K562 (cell line): Measurements from ENCODE around the gene IFFO2. TPM values are rescaled to one million over a fixed set of nuclear protein-coding genes. Genes with fewer than 3 reads are reported as not detected.

Source experiments
- ATAC-seq: fragments of 200-7000 bp; cut with Tn5 transposase; 3 replicates; pipeline ENCODE4 v1.9.1; 2020; ENCODE audit warnings: moderate library complexity
- BruUV-seq: library from RNA; stranded (reverse); fragments of 400-500 nt; replicated peaks from 2 replicates; lab custom pipeline; 2021; lab: Mats Ljungman, UMichigan
- CTCF ChIA-PET: fragments of 300-600 bp; formaldehyde crosslinking; extraction: SDS; loops from one replicate; lab custom pipeline; 2021; ENCODE audit warnings: low intra/inter-chr PET ratio; lab: Yijun Ruan, JAX
- POLR2A ChIA-PET: fragments of 300-600, 350-650 bp; sonication (Branson Sonifier 250); formaldehyde crosslinking; extraction: SDS; loops from one replicate; lab custom pipeline; 2021; ENCODE audit warnings: antibody characterized with exemption, inconsistent platforms; lab: Yijun Ruan, JAX
- DNase-seq, 4 experiments: peaks; one replicate each; pipeline versions ENCODE4 v3.0.0 to v3.0.0-alpha.2; 2011 to 2018; ENCODE audit warnings: low spot score in 3 of 4, mixed read lengths in 3 of 4; ENCODE audit errors: extremely low read depth in 1 of 4
- FAIRE-seq: peaks from 2 replicates; lab custom pipeline; 2011; peaks lifted over from hg19 to GRCh38; lab: Jason Lieb, UNC
- H2AFZ ChIP-seq: 2 replicates; pipeline ENCODE4 v1.6.0; 2011; ENCODE audit warnings: low read depth, low read length, control low read depth, inconsistent platforms
- H3K27ac ChIP-seq: fragments of 200-600 bp; 3 replicates; pipeline ENCODE4 v1.8.0; 2011; ENCODE audit warnings: low read depth, mild to moderate bottlenecking, control low read depth, inconsistent platforms, low read length, moderate library complexity, mixed read lengths; ENCODE audit errors: extremely low read depth
- H3K27me3 ChIP-seq, 2 experiments: fragments of 300-600 bp in 1 of 2; 2 replicates in 1 of 2; 3 replicates in 1 of 2; pipeline versions ENCODE4 v1.6.0 to v1.8.0; 2011; ENCODE audit warnings: inconsistent platforms in 2 of 2, low read length in 2 of 2, mild to moderate bottlenecking in 1 of 2, mixed read lengths in 1 of 2, moderate library complexity in 1 of 2; ENCODE audit not compliant: control insufficient read depth in 2 of 2, insufficient read depth in 2 of 2
- H3K36me3 ChIP-seq: fragments of 300-600 bp; 3 replicates; pipeline ENCODE4 v1.8.0; 2011; ENCODE audit warnings: mild to moderate bottlenecking, low read length, inconsistent platforms; ENCODE audit not compliant: control insufficient read depth, insufficient read depth
- H3K4me1 ChIP-seq, 2 experiments: fragments of 200-600 bp in 1 of 2; replicated peaks in 1 of 2; 2 replicates in 1 of 2; 3 replicates in 1 of 2; pipeline versions ENCODE4 v1.5.1 to v1.8.0; 2011; ENCODE audit warnings: inconsistent platforms in 2 of 2, low read length in 2 of 2, mild to moderate bottlenecking in 1 of 2, mixed read lengths in 1 of 2, moderate library complexity in 1 of 2; ENCODE audit not compliant: control insufficient read depth in 2 of 2, insufficient read depth in 2 of 2
- H3K4me2 ChIP-seq: 2 replicates; pipeline ENCODE4 v1.6.1; 2011; ENCODE audit warnings: low read length, control low read depth, inconsistent platforms, mixed read lengths; ENCODE audit not compliant: insufficient read depth
- H3K4me3 ChIP-seq: fragments of 200-600 bp; sonication (generic), shearing (Covaris generic); 2 replicates; pipeline ENCODE4 v1.5.1; 2016; ENCODE audit warnings: control low read depth, inconsistent platforms
- H3K79me2 ChIP-seq: fragments of 200-600 bp; 3 replicates; pipeline ENCODE4 v1.8.0; 2011; ENCODE audit warnings: low read length, inconsistent platforms; ENCODE audit not compliant: control insufficient read depth, insufficient read depth
- H3K9ac ChIP-seq, 2 experiments: 2 replicates each; pipeline versions ENCODE4 v1.6.0 to v1.6.1; 2011; ENCODE audit warnings: low read depth in 2 of 2, low read length in 2 of 2, control low read depth in 1 of 2, inconsistent platforms in 1 of 2, mild to moderate bottlenecking in 1 of 2, mixed read lengths in 1 of 2; ENCODE audit not compliant: insufficient read depth in 1 of 2
- H3K9me1 ChIP-seq: one replicate; pipeline ENCODE4 v1.6.0; 2011; ENCODE audit warnings: inconsistent platforms, mild to moderate bottlenecking, low read length, moderate library complexity; ENCODE audit not compliant: control insufficient read depth, insufficient read depth
- H3K9me3 ChIP-seq: replicated peaks from 2 replicates; pipeline ENCODE4 v1.5.1; 2011; ENCODE audit warnings: low read depth, low read length, inconsistent platforms; ENCODE audit not compliant: control insufficient read depth, insufficient read depth
- H4K20me1 ChIP-seq: replicated peaks from 2 replicates; pipeline ENCODE4 v1.6.1; 2011; ENCODE audit warnings: low read length, inconsistent platforms, mixed read lengths; ENCODE audit not compliant: control insufficient read depth, insufficient read depth
- HDAC8 ChIP-seq: fragments of 450-650 bp; IDR thresholded peaks from 2 replicates; pipeline ENCODE4 v1.6.1; 2016; ENCODE audit warnings: mild to moderate bottlenecking, missing genetic modification characterization, moderate library complexity, missing compliant biosample characterization
- NFXL1 ChIP-seq: fragments of 450-650 bp; formaldehyde crosslinking; IDR thresholded peaks from 2 replicates; pipeline ENCODE4 v1.4.0; 2021; ENCODE audit warnings: mild to moderate bottlenecking
- POU5F1 ChIP-seq: fragments of 150-350 bp; IDR thresholded peaks from 2 replicates; pipeline ENCODE4 v1.6.1; 2014; ENCODE audit warnings: borderline replicate concordance, low read length, low read depth, mild to moderate bottlenecking; ENCODE audit not compliant: partially characterized antibody
- RBM34 ChIP-seq: fragments of 200-400 bp; formaldehyde crosslinking; IDR thresholded peaks from 2 replicates; pipeline ENCODE4 v1.6.1; 2018; ENCODE audit warnings: low read length, borderline replicate concordance; ENCODE audit not compliant: insufficient read depth
- RBM39 ChIP-seq: fragments of 200-400 bp; formaldehyde crosslinking; optimal IDR thresholded peaks from 2 replicates; pipeline ENCODE3; 2018; ENCODE audit warnings: low read depth, low read length
- SAFB2 ChIP-seq: fragments of 200-400 bp; formaldehyde crosslinking; IDR thresholded peaks from 2 replicates; pipeline ENCODE4 v1.6.1; 2018; ENCODE audit warnings: borderline replicate concordance, low read length, low read depth, moderate library complexity; ENCODE audit not compliant: severe bottlenecking
- TEAD1 ChIP-seq, 2 experiments: fragments of 450-650 bp in 1 of 2; sonication (generic) in 1 of 2; formaldehyde crosslinking; IDR thresholded peaks; 2 replicates each; pipeline versions ENCODE4 v1.4.0 to v1.8.0; 2020 to 2022; ENCODE audit warnings: mild to moderate bottlenecking in 2 of 2, missing genetic modification reagents in 1 of 2
- ZNF217 ChIP-seq: sonication (generic); formaldehyde crosslinking; IDR thresholded peaks from 2 replicates; pipeline ENCODE4 v1.8.0; 2022; ENCODE audit warnings: mild to moderate bottlenecking, missing genetic modification reagents
- ZNF436 ChIP-seq: fragments of 250-450, 450-650 bp; sonication (Bioruptor Pico); formaldehyde crosslinking; IDR thresholded peaks from 2 replicates; pipeline ENCODE4 v1.7.0; 2020; ENCODE audit warnings: mild to moderate bottlenecking
- WGBS: fragments of 100-300 bp; shearing (Covaris generic); methylation state at CpG from one replicate; pipeline ENCODE4 v1.1.6; 2016; ENCODE audit warnings: low coverage, mixed read lengths; ENCODE audit not compliant: insufficient coverage; ENCODE audit errors: missing lambda C conversion rate; 5-methylcytosine and 5-hydroxymethylcytosine counted together
- in situ Hi-C: fragments of 300-500 bp; cut with MboI; formaldehyde crosslinking; loops from 4 replicates; pipeline ENCODE4 v1.15.0; 2018; ENCODE audit warnings: inconsistent platforms, mixed read lengths
- intact Hi-C: fragments of 100-400 bp; cut with micrococcal nuclease; formaldehyde crosslinking; loops from 2 replicates; pipeline ENCODE4 v1.14.2; 2022
- polyA plus RNA-seq, 8 experiments: library from polyadenylated mRNA; depleted of rRNA in 4 of 8; stranded (reverse) in 5 of 8; unstranded in 3 of 8; fragments of >200 nt; fragmentation: Nextera tagmentation in 2 of 8; fragmentation: Illumina TruSeq in 1 of 8; extraction: Ambion mirVana in 2 of 8; extraction: Trizol in 1 of 8; gene quantifications; 2 replicates each; pipeline versions ENCODE4 v1.2.1 to v1.2.3, GENCODE V29; 2011 to 2014; ENCODE audit warnings: inconsistent platforms in 1 of 8, missing spikeins in 1 of 8
- total RNA-seq, 7 experiments: library from RNA; depleted of rRNA in 6 of 7; stranded (reverse); fragments of >200 nt in 6 of 7; fragmentation: Illumina TruSeq in 2 of 7; extraction: Trizol in 2 of 7; gene quantifications; 2 replicates each; pipeline versions ENCODE4 v1.2.1 to v1.2.3, GENCODE V29; 2011 to 2021; ENCODE audit warnings: low replicate concordance in 1 of 7
- TF ChIP-seq, protein P1 (sequence below): fragments of 250-450 bp; sonication (Bioruptor Pico); IDR thresholded peaks from 2 replicates; pipeline ENCODE4 v1.4.0; 2020; ENCODE audit warnings: mild to moderate bottlenecking, moderate library complexity
- TF ChIP-seq, protein P2 (sequence below): fragments of 250-450 bp; sonication (Bioruptor Pico); IDR thresholded peaks from 2 replicates; pipeline ENCODE4 v1.5.0; 2021
- TF ChIP-seq, protein P3 (sequence below), 3 experiments: IDR thresholded peaks in 2 of 3; conservative IDR thresholded peaks in 1 of 3; 2 replicates each; pipeline ENCODE4 v1.5.1; 2011 to 2012; ENCODE audit warnings: low read length in 3 of 3, mild to moderate bottlenecking in 3 of 3, control low read depth in 2 of 3, improper control_type of control experiment in 1 of 3, inconsistent platforms in 1 of 3, low read depth in 1 of 3, mixed read lengths in 1 of 3, moderate library complexity in 1 of 3; ENCODE audit not compliant: insufficient read depth in 2 of 3

IFFO2 gene
- total and polyA plus RNA-seq, 9 of the 15 experiments (the other 6 are each of a cell fraction or from before 2014, with no cell fraction given), result 0.15 to 1.0 (median 0.44) TPM; not detected in 2

DNA sequence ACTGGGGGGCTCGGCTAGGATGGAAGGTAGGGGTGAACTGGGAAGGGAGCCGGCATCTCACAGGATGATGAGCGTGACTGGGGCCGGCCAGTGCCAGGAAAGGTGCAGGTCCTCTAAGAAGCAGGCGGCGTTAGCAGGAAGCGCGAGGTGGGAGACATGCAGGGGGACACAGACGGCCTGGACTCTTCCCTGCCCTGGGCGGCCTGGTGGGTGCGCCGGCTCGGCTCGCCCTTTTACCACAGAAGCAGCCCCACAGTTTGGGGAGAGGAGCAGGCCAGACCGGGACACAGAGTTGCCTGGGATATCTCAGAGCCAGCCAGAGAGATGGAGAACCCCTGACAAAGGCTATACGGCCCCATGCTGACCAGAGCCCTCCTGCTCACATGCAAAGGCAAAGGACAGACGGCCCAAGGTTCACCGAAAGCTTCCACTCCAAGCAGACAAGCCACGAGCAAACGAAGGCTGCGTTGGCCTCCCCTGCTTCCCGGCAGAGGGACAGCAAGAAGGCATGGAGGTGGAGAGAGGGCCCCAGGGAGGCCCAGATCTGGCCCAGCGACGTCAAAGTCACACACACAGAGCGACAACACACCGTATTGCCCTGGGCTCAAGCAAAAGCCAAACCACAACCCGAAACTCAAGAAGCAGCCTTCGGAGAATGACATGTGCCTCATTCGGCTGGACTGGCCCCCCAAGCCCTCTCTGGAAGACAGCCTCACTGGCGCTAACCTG is 39.2 kb downstream of the IFFO2 start:
- intact Hi-C loops, result loop anchor here (10.0 kb wide), 1 partner anchor 328 kb away; no protein-coding TSS in a partner anchor
- ATAC-seq (no peak), DNase-seq (no peak), FAIRE-seq (no peak)
- TF ChIP-seq ZNF217 (CRISPR knock-in tag) (no peak), NFXL1 (CRISPR knock-in tag) (no peak), RBM34 (no peak), SAFB2 (no peak), RBM39 (no peak), ZNF436 (CRISPR knock-in tag) (no peak), POU5F1 (no peak), TEAD1 (CRISPR knock-in tag; IDR thresholded peaks at IDR 0.05) (no peak), HDAC8 (tag) (no peak)
- TF ChIP-seq, protein P1, sequence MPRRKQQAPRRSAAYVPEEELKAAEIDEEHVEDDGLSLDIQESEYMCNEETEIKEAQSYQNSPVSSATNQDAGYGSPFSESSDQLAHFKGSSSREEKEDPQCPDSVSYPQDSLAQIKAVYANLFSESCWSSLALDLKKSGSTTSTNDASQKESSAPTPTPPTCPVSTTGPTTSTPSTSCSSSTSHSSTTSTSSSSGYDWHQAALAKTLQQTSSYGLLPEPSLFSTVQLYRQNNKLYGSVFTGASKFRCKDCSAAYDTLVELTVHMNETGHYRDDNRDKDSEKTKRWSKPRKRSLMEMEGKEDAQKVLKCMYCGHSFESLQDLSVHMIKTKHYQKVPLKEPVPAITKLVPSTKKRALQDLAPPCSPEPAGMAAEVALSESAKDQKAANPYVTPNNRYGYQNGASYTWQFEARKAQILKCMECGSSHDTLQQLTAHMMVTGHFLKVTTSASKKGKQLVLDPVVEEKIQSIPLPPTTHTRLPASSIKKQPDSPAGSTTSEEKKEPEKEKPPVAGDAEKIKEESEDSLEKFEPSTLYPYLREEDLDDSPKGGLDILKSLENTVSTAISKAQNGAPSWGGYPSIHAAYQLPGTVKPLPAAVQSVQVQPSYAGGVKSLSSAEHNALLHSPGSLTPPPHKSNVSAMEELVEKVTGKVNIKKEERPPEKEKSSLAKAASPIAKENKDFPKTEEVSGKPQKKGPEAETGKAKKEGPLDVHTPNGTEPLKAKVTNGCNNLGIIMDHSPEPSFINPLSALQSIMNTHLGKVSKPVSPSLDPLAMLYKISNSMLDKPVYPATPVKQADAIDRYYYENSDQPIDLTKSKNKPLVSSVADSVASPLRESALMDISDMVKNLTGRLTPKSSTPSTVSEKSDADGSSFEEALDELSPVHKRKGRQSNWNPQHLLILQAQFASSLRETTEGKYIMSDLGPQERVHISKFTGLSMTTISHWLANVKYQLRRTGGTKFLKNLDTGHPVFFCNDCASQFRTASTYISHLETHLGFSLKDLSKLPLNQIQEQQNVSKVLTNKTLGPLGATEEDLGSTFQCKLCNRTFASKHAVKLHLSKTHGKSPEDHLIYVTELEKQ, result no peak
- TF ChIP-seq, protein P2, sequence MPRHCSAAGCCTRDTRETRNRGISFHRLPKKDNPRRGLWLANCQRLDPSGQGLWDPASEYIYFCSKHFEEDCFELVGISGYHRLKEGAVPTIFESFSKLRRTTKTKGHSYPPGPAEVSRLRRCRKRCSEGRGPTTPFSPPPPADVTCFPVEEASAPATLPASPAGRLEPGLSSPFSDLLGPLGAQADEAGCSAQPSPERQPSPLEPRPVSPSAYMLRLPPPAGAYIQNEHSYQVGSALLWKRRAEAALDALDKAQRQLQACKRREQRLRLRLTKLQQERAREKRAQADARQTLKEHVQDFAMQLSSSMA (CRISPR knock-in tag), result no peak
- TF ChIP-seq, protein P3, sequence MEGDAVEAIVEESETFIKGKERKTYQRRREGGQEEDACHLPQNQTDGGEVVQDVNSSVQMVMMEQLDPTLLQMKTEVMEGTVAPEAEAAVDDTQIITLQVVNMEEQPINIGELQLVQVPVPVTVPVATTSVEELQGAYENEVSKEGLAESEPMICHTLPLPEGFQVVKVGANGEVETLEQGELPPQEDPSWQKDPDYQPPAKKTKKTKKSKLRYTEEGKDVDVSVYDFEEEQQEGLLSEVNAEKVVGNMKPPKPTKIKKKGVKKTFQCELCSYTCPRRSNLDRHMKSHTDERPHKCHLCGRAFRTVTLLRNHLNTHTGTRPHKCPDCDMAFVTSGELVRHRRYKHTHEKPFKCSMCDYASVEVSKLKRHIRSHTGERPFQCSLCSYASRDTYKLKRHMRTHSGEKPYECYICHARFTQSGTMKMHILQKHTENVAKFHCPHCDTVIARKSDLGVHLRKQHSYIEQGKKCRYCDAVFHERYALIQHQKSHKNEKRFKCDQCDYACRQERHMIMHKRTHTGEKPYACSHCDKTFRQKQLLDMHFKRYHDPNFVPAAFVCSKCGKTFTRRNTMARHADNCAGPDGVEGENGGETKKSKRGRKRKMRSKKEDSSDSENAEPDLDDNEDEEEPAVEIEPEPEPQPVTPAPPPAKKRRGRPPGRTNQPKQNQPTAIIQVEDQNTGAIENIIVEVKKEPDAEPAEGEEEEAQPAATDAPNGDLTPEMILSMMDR (IDR thresholded peaks at IDR 0.05 in 2 of 3, conservative IDR thresholded peaks at IDR 0.05 in 1 of 3; ENCODE audit: insufficient read depth in 2 of 3, low read depth in 1 of 3, low read length in 3 of 3), result no peak
- H3K27ac ChIP-seq, result no peak overlapping the region
- H3K4me2 ChIP-seq, result no peak overlapping the region
- H2AFZ ChIP-seq, result 0 out of 2 replicates have a peak overlapping the region, but pooled peaks have one; percentile 38
- H3K4me1 ChIP-seq, result peaks cover 0 to 13% of the 10 kb centered on the region in 2 experiments; a peak in 1 of 5 replicates
- in situ Hi-C loops, result no loop called here
- ChIA-PET POLR2A (no interaction called here), CTCF (no interaction called here)
- 27% methylated on average over 30 of the region's 30 CpGs for WGBS
- H3K9me3 ChIP-seq, result no peaks in the 10 kb centered on the region
- peaks cover 57 to 73% of the 10 kb centered on the region in 2 experiments for H3K27me3 ChIP-seq
- H3K36me3 ChIP-seq, result no peaks in the 10 kb centered on the region
- H3K4me3 ChIP-seq, result no peak overlapping the region
- H3K9me1 ChIP-seq, result no peaks in the 10 kb centered on the region
- BruUV-seq, result no TSS peak
- peaks cover 17% of the 10 kb centered on the region for H4K20me1 ChIP-seq
- no peaks in the 10 kb centered on the region for H3K79me2 ChIP-seq
- H3K9ac ChIP-seq, result peak overlapping the region in 1 of 2 experiments; percentile 29; a peak in 1 of 4 replicates
